Activated CD4-positive, alpha-beta T cell treated with anti-CD3 and anti-CD28 coated beads, Interleukin-2, Interleukin-4, amounts not matched to agents 100 ng/mL and 50 ng/mL, durations not matched to agents 16 hours and 8 hours (primary cell): ENCODE measurements around the gene MEGF6.

Source experiments
- DNase-seq: peaks from one replicate; pipeline ENCODE4 v3.0.0-alpha.2; 2020; ENCODE audit warnings: low spot score

MEGF6 gene

DNA sequence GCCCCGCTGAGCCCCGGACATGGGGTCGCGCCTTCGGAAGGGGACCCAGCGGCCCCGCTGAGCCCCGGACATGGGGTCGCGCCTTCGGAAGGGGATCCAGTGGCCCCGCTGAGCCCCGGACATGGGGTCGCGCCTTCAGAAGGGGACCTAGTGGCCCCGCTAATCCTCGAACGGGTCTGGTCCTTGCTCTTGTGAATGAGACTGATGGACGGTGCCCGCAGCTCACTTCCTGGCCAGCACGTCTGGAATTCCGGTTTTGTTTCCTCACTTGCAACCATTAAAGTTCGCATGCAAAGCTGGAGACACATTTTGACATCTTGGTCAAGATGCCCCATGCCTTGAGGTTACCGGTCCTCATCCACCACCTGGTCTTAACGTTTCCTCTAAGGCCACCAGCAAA, 33.0 kb upstream of the MEGF6 start:
- DNase-seq = no peak

GRCh38 chr1:3642919-3643675, 31.8 kb upstream of the MEGF6 start:
- no peak for DNase-seq

- no peak for DNase-seq
Observed at GRCh38 chr1:3641816-3642215, 30.5 kb upstream of the MEGF6 start.

GRCh38 chr1:3641046-3641760, 29.9 kb upstream of the MEGF6 start:
- no peak for DNase-seq

GRCh38 chr1:3640121-3640837, 29.0 kb upstream of the MEGF6 start:
- DNase-seq = no peak

DNA sequence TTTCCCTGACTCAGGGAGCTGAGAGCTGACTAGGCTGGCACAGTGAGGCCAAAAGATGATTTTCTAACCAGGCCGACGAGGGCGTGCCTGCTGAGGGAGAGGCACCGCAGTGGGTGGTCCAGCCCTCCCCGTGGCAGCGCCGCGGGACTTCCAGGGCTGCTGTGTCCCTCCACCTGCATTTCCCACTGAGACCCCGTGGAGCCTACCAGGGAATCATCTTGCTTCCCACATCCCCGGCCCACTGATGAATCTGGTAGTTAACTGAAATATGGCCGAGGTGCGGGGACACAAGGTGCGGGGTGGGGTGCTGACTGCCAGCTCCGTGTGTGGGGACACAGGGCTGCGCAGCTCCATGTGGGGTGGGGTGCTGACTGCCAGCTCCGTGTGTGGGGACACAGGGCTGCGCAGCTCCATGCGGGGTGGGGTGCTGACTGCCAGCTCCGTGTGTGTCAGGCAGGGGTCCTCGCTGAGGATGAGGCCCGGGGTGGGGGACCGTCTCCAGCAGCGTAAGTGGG, 28.1 kb upstream of the MEGF6 start:
- DNase-seq = no peak

DNA sequence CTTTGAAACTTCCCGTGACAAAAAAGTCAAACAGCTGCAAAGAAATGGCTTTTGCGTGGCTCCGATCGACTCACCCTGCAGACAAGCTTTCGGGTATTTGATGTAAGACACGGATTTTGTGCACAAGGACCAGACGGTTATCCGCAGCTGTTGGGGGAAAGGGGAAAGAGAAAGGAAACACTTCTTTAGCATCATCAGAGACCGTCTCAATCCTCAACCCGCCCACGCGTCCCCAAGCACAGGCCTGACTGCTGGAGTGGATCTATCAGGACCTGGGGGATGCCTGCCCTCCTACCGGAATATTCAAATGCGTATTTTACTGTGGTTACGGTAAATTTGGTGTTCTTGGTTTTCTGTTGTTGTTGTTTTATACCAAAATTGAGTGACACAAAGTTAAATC, 27.4 kb upstream of the MEGF6 start:
- DNase-seq = no peak

DNA sequence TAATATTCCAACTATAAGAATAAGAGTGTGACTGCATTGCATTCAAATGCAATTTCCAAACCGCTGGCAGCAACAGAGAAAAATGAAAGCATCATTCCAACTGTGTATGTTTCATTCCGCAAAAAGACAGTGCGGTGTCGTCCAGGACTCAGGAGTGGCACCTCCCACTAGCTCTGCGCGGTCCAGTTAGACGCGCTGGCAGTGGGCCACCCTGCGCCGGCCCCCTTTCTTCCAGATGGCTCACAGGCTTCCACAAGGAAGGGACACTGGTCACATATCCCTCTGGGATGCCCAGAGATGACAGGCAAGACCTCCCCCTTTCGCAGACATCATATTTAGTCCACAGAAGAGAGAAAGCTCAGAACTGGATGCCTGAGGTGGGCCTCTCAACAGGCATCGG, 26.7 kb upstream of the MEGF6 start:
- no peak for DNase-seq

- no peak for DNase-seq
Observed at GRCh38 chr1:3636531-3636930, 25.2 kb upstream of the MEGF6 start.

- DNase-seq = no peak
Observed at GRCh38 chr1:3636080-3636479, 24.8 kb upstream of the MEGF6 start.

DNA sequence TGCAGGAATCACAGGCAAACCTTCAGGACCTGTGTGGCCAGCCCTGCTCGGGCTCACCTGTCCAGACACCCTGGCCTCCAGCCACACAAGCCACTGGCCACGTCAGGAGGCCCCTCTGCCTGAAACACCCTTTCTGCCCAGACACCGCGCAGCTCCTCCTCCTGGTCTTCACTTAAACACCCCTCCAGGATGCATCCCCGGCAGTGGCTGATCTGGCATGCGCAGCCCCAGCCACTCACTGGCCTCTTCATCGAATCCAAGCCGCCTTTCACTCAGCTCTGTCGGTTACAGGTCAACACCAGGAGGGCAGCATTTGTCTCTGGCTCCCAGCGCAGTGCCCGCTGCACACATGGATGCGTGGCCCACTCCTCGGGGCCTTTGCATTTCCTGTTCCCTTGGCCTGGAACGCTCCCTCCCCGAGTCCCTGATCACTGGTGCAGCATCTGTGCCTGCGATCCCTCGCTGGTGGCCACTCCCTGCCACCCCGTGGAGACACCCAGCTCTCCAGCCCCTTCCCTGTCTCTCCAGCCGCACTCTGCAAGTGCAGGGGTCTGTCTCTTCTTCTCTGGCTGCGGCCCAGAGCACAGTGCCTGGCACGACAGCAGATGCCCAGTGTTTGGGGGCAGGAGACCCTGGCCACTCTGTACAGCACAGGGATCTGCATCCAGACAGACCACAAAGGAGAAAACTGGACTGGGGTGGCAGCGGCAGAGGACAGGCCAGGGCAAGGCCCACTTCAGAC, 22.9 kb upstream of the MEGF6 start:
- DNase-seq = no peak

- no peak for DNase-seq
Observed at GRCh38 chr1:3633344-3634058, 22.2 kb upstream of the MEGF6 start.

- no peak for DNase-seq
Observed at GRCh38 chr1:3632716-3633343, 21.5 kb upstream of the MEGF6 start.

DNA sequence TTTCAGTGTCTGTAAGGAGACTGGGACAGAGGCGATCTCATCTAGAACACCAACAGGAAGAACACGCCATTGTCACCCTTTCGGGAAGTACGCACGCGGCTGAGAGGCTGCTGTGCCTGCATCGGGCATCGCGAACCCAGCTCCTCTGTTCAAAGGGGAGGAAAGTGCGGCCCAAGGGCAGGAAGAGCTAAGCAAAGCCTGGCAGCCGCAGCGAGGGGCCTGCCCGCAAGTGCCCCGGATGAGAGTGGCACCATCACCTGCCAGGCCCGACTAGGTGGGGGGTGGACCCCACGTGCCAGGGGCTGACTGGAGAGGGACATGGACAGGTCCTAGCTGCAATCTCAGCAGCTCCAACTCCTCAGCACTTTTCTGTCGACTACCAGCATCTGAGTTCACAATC, 21.0 kb upstream of the MEGF6 start:
- no peak for DNase-seq

- no peak for DNase-seq
Observed at GRCh38 chr1:3631320-3632260, 20.3 kb upstream of the MEGF6 start.

GRCh38 chr1:3630914-3631313, 19.6 kb upstream of the MEGF6 start:
- DNase-seq = no peak

DNA sequence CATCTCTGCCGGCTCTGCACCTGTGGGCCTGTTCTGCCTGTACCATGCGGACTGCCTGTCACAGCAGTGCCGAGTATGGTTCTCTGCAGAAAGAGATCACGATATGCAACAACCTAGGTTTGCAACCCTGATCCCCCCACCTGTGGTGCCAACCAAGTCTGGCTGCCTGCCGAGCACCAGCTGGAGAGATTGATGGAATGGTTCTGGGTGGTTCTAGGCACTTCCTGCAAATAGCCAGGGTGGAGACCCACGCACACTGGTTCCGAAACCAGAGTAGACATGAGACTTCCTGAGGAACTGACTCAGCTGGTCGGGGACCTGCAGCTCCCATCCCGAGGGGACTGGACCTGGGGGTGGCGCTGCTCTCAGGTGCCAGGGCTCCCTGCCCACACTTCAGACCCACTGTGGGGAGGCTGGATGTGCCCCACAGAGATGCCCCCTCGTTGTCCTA, 18.9 kb upstream of the MEGF6 start:
- DNase-seq = no peak

DNA sequence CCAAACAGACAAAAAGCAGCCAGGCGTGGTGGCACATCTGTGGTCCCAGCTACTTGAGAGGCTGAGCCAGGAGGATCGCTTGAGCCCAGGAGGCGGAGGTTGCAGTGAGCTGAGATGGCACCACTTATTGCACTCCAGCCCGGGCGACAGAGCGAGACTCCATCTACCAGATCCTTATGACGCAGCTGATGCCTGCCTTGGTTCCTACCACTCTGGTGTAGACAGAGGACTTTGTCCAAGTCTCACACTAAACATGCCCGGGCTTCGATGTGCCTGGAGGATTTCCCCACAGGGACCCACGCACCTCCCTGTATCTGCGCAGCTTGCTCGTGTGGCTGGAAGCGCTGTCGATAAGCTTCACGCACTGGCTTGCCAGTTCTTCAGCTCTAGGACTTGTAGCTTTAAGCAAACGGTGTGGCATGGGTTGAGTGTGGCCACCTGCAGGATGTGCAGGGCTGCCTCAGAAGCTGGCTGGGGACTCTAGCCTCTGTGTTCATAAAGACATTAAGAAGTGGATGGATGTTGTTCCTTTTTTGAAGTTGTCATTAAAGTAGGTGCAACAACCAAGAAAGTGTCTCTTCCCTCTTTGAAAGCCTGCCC, 18.4 kb upstream of the MEGF6 start:
- no peak for DNase-seq

- DNase-seq = no peak
Observed at GRCh38 chr1:3628445-3628844, 17.1 kb upstream of the MEGF6 start.
